Measurements from ENCODE around the gene NEMF.

The NEMF gene

DNA sequence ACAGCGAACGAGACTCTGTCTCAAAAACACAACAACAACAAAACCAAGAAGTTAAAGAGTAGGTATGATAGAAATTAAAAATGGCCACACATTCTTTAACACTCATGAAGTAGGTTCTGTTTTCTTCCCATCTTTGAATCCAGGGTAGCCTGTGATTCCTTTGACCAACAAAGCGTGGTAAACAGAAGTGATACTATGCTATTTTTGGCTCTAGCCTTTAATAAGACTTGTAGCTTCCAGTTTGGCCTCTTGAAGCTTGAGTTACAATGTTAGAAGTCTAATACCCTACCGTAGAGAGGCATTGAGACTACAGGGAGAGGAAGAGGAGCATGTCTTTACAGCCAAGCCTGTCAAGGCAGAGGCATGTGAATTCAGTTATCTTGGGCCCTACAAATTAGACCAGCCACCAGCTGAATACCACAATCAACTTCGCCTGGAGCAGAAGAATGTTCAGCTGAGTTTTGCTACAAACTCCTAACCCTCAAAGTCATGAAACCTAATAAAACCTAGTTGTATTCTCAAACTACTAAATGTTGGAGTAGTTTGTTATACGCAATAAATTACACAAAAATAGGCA, 4.9 kb upstream of the NEMF start:
- Histone ChIP-seq H3K36me3 (ENCODE audit: control insufficient read depth in 2 of 2, insufficient read depth in 1 of 2, low read length in 2 of 2) (no peaks in the 10 kb centered on the region), H3K4me3 (ENCODE audit: low read depth, low read length) (no peak overlapping the region), H3K27ac (ENCODE audit: extremely low read depth, low read depth, low read length) (no peak overlapping the region), H3K4me1 (ENCODE audit: control insufficient read depth, insufficient read depth, low read length) (0 out of 2 replicates have a peak, but pooled peaks cover 2% of the 10 kb centered on the region), H3K9me3 (ENCODE audit: control insufficient read depth, insufficient read depth, low read depth, low read length) (no peaks in the 10 kb centered on the region)
- TF ChIP-seq ZNF37A (tag by site-specific recombination; IDR thresholded peaks at IDR 0.05) = no peak
- no peak for TF ChIP-seq ZNF214 (tag by site-specific recombination; IDR thresholded peaks at IDR 0.05; ENCODE audit: borderline replicate concordance)
- TF ChIP-seq, protein P1, sequence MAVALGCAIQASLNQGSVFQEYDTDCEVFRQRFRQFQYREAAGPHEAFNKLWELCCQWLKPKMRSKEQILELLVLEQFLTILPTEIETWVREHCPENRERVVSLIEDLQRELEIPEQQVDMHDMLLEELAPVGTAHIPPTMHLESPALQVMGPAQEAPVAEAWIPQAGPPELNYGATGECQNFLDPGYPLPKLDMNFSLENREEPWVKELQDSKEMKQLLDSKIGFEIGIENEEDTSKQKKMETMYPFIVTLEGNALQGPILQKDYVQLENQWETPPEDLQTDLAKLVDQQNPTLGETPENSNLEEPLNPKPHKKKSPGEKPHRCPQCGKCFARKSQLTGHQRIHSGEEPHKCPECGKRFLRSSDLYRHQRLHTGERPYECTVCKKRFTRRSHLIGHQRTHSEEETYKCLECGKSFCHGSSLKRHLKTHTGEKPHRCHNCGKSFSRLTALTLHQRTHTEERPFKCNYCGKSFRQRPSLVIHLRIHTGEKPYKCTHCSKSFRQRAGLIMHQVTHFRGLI (tag by site-specific recombination; IDR thresholded peaks at IDR 0.05) = no peak
- no peak for TF ChIP-seq ZNF223 (tag by site-specific recombination; IDR thresholded peaks at IDR 0.05)
- TF ChIP-seq ZNF571 (tag by site-specific recombination; IDR thresholded peaks at IDR 0.05) = no peak
- TF ChIP-seq ZNF521 (tag by site-specific recombination; IDR thresholded peaks at IDR 0.05) = no peak
- TF ChIP-seq, protein P2, sequence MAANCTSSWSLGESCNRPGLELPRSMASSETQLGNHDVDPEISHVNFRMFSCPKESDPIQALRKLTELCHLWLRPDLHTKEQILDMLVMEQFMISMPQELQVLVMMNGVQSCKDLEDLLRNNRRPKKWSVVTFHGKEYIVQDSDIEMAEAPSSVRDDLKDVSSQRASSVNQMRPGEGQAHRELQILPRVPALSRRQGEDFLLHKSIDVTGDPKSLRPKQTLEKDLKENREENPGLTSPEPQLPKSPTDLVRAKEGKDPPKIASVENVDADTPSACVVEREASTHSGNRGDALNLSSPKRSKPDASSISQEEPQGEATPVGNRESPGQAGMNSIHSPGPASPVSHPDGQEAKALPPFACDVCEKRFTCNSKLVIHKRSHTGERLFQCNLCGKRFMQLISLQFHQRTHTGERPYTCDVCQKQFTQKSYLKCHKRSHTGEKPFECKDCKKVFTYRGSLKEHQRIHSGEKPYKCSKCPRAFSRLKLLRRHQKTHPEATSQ (tag by site-specific recombination; IDR thresholded peaks at IDR 0.05) = no peak
- TF ChIP-seq ZNF354C (tag by site-specific recombination; IDR thresholded peaks at IDR 0.05; ENCODE audit: borderline replicate concordance, low read depth) = no peak
- TF ChIP-seq ZNF366 (tag by site-specific recombination; conservative IDR thresholded peaks at IDR 0.05) = no peak
- TF ChIP-seq, protein P3, sequence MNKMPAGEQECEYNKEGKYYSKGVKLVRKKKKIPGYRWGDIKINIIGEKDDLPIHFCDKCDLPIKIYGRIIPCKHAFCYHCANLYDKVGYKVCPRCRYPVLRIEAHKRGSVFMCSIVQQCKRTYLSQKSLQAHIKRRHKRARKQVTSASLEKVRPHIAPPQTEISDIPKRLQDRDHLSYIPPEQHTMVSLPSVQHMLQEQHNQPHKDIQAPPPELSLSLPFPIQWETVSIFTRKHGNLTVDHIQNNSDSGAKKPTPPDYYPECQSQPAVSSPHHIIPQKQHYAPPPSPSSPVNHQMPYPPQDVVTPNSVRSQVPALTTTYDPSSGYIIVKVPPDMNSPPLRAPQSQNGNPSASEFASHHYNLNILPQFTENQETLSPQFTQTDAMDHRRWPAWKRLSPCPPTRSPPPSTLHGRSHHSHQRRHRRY (tag by site-specific recombination; IDR thresholded peaks at IDR 0.05) = no peak
- TF ChIP-seq ZNF274 (IDR thresholded peaks at IDR 0.05; ENCODE audit: low read length) = no peak
- no peak for TF ChIP-seq ZNF274 (tag by site-specific recombination; IDR thresholded peaks at IDR 0.05; ENCODE audit: borderline replicate concordance)
- TF ChIP-seq ZNF391 (tag by site-specific recombination; IDR thresholded peaks at IDR 0.05; ENCODE audit: borderline replicate concordance, low read depth) = no peak
- ChIA-PET CTCF (interaction anchor here (0.6 to 1.3 kb wide), 6 partner anchors 11 to 915 kb away, joined by 3 to 6 read pairs (median 4); no protein-coding TSS in a partner anchor), POLR2A (no interaction called here)

DNA sequence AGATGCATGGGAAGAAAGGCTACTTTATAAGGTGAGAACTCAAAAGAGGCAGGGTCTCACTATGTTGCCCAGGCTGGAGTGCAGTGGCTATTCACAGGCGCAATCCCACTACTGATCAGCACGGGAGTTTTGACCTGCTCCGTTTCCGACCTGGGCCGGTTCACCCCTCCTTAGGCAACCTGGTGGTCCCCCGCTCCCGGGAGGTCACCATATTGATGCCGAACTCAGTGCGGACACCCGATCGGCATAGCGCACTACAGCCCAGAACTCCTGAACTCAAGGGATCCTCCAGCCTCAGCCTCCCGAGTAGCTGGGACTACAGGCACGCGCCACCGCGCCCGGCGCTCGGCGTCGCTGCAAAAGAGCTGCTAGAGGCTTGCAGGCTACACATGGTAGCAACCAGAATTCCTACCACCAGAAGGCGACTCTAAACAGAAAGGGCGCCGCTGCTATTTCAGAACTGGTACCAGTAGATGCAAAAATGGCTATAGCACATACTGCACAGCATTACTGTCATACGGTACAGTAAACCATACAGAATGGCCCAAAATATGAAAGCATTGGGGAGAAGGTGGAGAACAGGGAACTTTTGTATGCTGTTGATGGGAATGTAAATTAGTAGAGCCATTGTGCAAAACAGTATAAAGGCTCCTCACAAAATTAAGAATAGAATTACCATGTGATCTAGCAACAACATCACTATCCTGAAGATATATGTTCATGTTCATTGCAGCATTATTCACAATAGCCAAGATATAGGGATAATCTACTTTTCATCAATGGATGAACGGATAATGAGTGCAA, 1.2 kb upstream of the NEMF start:
- ChIA-PET POLR2A (interaction anchor here (0.7 to 2.9 kb wide), 5 partner anchors 8 to 233 kb away, joined by 3 to 38 read pairs (median 8); partner anchors contain the start of genes MGAT2 and RPL36AL), CTCF (interaction anchor here (0.6 to 4.8 kb wide), 10 partner anchors 10 to 974 kb away, joined by 3 to 91 read pairs (median 3); no protein-coding TSS in a partner anchor)
- H3K27ac ChIP-seq (ENCODE audit: extremely low read depth, low read depth, low read length) = no peak overlapping the region
- H3K4me1 ChIP-seq (ENCODE audit: control insufficient read depth, insufficient read depth, low read length) = peaks cover 21% of the 10 kb centered on the region
- peak overlapping the region; percentile 20 for H3K4me3 ChIP-seq (ENCODE audit: low read depth, low read length)
- no peaks in the 10 kb centered on the region for H3K9me3 ChIP-seq (ENCODE audit: control insufficient read depth, insufficient read depth, low read depth, low read length)
- H3K36me3 ChIP-seq (ENCODE audit: control insufficient read depth in 2 of 2, insufficient read depth in 1 of 2, low read length in 2 of 2) = peaks cover 14 to 17% of the 10 kb centered on the region in 2 experiments
- TF ChIP-seq, protein P4, sequence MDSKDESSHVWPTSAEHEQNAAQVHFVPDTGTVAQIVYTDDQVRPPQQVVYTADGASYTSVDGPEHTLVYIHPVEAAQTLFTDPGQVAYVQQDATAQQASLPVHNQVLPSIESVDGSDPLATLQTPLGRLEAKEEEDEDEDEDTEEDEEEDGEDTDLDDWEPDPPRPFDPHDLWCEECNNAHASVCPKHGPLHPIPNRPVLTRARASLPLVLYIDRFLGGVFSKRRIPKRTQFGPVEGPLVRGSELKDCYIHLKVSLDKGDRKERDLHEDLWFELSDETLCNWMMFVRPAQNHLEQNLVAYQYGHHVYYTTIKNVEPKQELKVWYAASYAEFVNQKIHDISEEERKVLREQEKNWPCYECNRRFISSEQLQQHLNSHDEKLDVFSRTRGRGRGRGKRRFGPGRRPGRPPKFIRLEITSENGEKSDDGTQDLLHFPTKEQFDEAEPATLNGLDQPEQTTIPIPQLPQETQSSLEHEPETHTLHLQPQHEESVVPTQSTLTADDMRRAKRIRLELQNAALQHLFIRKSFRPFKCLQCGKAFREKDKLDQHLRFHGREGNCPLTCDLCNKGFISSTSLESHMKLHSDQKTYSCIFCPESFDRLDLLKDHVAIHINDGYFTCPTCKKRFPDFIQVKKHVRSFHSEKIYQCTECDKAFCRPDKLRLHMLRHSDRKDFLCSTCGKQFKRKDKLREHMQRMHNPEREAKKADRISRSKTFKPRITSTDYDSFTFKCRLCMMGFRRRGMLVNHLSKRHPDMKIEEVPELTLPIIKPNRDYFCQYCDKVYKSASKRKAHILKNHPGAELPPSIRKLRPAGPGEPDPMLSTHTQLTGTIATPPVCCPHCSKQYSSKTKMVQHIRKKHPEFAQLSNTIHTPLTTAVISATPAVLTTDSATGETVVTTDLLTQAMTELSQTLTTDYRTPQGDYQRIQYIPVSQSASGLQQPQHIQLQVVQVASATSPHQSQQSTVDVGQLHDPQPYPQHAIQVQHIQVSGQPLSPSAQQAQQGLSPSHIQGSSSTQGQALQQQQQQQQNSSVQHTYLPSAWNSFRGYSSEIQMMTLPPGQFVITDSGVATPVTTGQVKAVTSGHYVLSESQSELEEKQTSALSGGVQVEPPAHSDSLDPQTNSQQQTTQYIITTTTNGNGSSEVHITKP (tag by site-specific recombination; IDR thresholded peaks at IDR 0.05) = 0 out of 2 replicates have a peak, but pooled peaks have one; percentile 45
- no peak for TF ChIP-seq ZNF585B (tag by site-specific recombination; IDR thresholded peaks at IDR 0.05)
- peak; percentile 34; the same call in 1 of the 2 replicates for TF ChIP-seq ZBTB8A (tag by site-specific recombination; IDR thresholded peaks at IDR 0.05)
- TF ChIP-seq, protein P5, sequence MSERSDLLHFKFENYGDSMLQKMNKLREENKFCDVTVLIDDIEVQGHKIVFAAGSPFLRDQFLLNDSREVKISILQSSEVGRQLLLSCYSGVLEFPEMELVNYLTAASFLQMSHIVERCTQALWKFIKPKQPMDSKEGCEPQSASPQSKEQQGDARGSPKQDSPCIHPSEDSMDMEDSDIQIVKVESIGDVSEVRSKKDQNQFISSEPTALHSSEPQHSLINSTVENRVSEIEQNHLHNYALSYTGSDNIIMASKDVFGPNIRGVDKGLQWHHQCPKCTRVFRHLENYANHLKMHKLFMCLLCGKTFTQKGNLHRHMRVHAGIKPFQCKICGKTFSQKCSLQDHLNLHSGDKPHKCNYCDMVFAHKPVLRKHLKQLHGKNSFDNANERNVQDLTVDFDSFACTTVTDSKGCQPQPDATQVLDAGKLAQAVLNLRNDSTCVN (tag by site-specific recombination; optimal IDR thresholded peaks at IDR 0.05) = peak; percentile 50
- peak; percentile 94; the same call in 1 of the 2 replicates for TF ChIP-seq TRIM28 (IDR thresholded peaks at IDR 0.05; ENCODE audit: borderline replicate concordance, low read length)
- no peak for TF ChIP-seq ZNF112 (tag by site-specific recombination; IDR thresholded peaks at IDR 0.05)
- no peak for TF ChIP-seq OVOL3 (tag by site-specific recombination; IDR thresholded peaks at IDR 0.05)

Data from HEK293 (cell line).